IMR-90 (cell line): ENCODE results near the gene FAM186B.

Experiments
- CTCF ChIP-seq: conservative IDR thresholded peaks from 2 replicates; pipeline ENCODE4 v1.5.1; 2012; ENCODE audit warnings: mild to moderate bottlenecking, low read depth, low read length, improper control_type of control experiment
- MXI1 ChIP-seq: IDR thresholded peaks from 2 replicates; pipeline ENCODE4 v1.6.1; 2012; ENCODE audit warnings: low read depth, mild to moderate bottlenecking, low read length, moderate library complexity, borderline replicate concordance
- POLR2A ChIP-seq: IDR thresholded peaks from 2 replicates; pipeline ENCODE4 v1.6.1; 2012; ENCODE audit warnings: mild to moderate bottlenecking, low read depth, low read length
- RAD21 ChIP-seq: IDR thresholded peaks from 2 replicates; pipeline ENCODE4 v1.6.1; 2012; ENCODE audit warnings: low read length, improper control_type of control experiment
- RFX5 ChIP-seq: IDR thresholded peaks from 2 replicates; pipeline ENCODE4 v1.8.0; 2012; ENCODE audit warnings: low read depth, mild to moderate bottlenecking, low read length, moderate library complexity
- SMC3 ChIP-seq: fragments of 150-350 bp; IDR thresholded peaks from 2 replicates; pipeline ENCODE4 v1.6.1; 2016; ENCODE audit warnings: low read depth, mild to moderate bottlenecking, antibody characterized with exemption, low read length, moderate library complexity
- USF2 ChIP-seq: fragments of 150-350 bp; IDR thresholded peaks from 2 replicates; pipeline ENCODE4 v1.6.1; 2017; ENCODE audit warnings: mild to moderate bottlenecking, antibody characterized with exemption, low read length, low read depth

- TF ChIP-seq CTCF = no peak
- no peak for TF ChIP-seq MXI1
- no peak for TF ChIP-seq SMC3
- no peak for TF ChIP-seq POLR2A
- TF ChIP-seq RFX5 = no peak
- no peak for TF ChIP-seq USF2
- TF ChIP-seq RAD21 = no peak
These were observed 48.1 kb downstream of the FAM186B start for GRCh38 chr12:49557187-49557916.
